Measurements from ENCODE around the gene THAP3.

Gene THAP3

DNA sequence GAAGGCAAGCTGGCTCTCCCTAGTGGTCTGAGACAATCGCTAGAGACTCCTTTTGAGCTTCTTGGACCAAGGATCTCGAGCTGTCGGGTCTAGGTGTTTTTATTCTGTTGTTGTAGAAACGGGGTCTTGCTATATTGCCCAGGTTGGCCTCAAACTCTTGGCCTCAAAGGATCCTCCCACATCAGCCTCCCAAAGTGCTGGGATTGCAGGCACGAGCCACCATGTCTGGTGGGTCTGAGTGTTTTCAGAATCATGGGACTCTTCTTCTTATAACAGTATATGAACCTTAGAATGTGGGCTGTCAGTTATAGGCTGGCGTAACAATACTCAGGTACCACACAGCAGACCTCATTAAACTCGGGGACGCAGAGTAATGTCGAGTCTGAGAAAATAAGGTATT, 43.8 kb downstream of the THAP3 start:
- DNase-seq (ENCODE audit: low read depth in 2 of 3, low spot score in 1 of 3) = no peak

DNA sequence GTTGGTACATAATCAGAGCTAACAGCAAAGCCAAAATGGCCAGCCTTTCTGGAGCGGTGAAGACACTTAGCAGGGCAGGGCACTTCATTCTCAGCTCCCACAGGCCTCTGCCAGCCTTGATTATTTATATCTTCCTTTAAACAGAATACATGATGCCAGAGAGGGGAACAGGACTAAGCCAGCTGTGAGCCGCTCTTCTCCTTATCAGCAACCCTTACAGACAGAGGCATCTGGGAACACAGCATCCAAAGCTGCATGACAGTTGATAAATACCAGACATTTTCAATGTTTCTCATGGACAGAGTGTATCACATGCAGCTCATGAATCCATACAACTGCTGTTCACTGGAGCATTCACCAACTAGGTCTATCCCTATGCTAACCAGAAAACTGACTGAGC, 47.9 kb downstream of the THAP3 start:
- no peak for DNase-seq (ENCODE audit: low read depth in 2 of 3, low spot score in 1 of 3)

DNA sequence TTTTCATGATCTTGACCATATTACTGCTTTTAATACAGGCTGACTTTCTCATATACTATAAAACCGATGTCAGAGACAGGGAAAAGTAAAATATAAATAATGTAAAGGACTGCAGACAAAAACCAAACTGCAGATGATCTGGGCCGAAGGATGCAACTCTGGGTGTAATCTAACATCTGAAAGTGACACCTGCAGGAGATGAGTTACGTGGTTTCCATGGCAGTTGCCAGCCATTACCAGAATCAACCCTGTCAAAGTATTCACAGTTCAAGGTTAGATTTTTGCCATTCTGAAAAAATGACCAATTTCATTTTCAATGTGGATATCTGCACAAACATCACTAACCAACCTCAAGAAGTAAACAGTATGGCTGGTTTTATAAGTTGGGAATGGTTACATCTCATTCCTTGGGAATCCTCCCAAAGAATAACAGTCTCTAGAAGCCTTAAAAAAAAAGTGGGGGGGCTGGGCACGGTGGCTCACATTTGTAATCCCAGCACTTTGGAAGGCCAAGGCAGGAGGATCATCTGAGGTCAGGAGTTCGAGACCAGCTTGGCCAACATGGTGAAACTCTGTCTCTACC, 49.2 kb downstream of the THAP3 start:
- no peak for DNase-seq (ENCODE audit: low read depth in 2 of 3, low spot score in 1 of 3)

DNA sequence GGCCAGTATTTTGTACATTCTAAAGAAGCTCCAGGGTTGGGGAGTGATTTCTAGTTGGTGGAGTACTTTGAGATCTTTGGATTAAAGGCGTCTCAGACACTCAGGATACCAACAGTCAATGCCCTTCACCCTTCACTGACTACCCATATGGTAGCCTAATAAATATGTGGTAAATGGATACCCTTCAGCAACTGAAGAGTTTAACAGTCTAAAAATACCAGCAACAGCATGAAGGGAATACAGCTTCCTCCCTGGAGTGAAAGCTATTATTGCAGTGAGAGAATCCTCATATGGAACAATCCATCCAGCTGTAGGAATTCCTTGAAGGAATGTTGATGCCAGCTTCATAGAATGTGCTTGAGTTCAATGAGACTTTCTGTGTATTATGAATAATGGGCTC, 50.1 kb downstream of the THAP3 start:
- no peak for DNase-seq (ENCODE audit: low read depth in 2 of 3, low spot score in 1 of 3)

DNA sequence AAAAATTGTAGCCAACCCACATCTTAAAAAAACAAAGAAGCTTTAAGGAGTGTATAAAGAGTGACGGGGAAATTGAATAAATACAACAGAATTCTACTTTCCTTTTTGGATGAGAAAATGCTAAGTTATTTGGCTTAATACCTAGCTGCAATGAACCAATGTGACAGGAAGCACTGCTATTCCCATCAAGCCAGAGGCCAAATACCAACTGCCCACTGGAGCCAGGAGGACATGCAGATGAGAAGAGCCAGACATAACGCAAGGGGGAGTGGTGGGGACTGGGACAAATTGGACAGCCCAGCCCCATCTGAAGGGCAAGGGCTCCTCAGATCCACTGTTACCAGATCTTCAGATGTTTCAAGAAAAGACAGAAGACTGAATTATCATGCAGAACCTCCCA, 51.3 kb downstream of the THAP3 start:
- no peak for DNase-seq (ENCODE audit: low read depth in 2 of 3, low spot score in 1 of 3)
